Left ventricle myocardium inferior (tissue), 1 donor: ENCODE data around the gene MAPK10. TPM values are rescaled to one million over a fixed set of nuclear protein-coding genes. Genes with fewer than 3 reads are reported as not detected.

Experiments used
- DNase-seq: peaks from one replicate; pipeline ENCODE4 v3.0.0-alpha.2; 2020
- H3K27ac ChIP-seq: fragments of 200-600 bp; replicated peaks from 2 replicates; pipeline ENCODE4 v1.8.0; 2021
- H3K27me3 ChIP-seq: fragments of 200-600 bp; 2 replicates; pipeline ENCODE4 v1.8.0; 2021; ENCODE audit warnings: low read depth
- H3K36me3 ChIP-seq: fragments of 200-600 bp; 2 replicates; pipeline ENCODE4 v1.8.0; 2021
- H3K4me1 ChIP-seq: fragments of 200-600 bp; 2 replicates; pipeline ENCODE4 v1.8.0; 2021
- H3K4me3 ChIP-seq: fragments of 200-600 bp; 2 replicates; pipeline ENCODE4 v1.8.0; 2021; ENCODE audit warnings: mild to moderate bottlenecking, moderate library complexity
- H3K9me3 ChIP-seq: fragments of 200-600 bp; replicated peaks from 2 replicates; pipeline ENCODE4 v1.8.0; 2021
- intact Hi-C: fragments of 100-400 bp; cut with micrococcal nuclease; formaldehyde crosslinking; loops from one replicate; pipeline ENCODE4 v1.11.0; 2022
- total RNA-seq: library from RNA; stranded (reverse); fragmentation: NEBNext Ultra II Directional; extraction: Animal tissue kit (Norgen Biotek cat#: 25700); gene quantifications from one replicate; pipeline ENCODE4 v1.2.1, GENCODE V29; 2021
- TF ChIP-seq, protein P1 (sequence below): fragments of 200-600 bp; IDR thresholded peaks from 2 replicates; pipeline ENCODE4 v1.8.0; 2021; ENCODE audit warnings: antibody characterized with exemption, mild to moderate bottlenecking, borderline replicate concordance
- donor health status: DM: no; HTN: yes; CAD: no; lungs with severe emphysema.

The MAPK10 gene
- total RNA-seq, 1 donor from 2014 or later = 4.0 TPM

GRCh38 chr4:86098691-86099090 lies 261.2 kb downstream of the MAPK10 start:
- Histone ChIP-seq H3K9me3 (no peaks in the 10 kb centered on the region), H3K4me1 (no peaks in the 10 kb centered on the region), H3K27me3 (no peaks in the 10 kb centered on the region), H3K36me3 (no peaks in the 10 kb centered on the region), H3K4me3 (no peak overlapping the region), H3K27ac (no peak overlapping the region)
- no peak for DNase-seq
- TF ChIP-seq, protein P1, sequence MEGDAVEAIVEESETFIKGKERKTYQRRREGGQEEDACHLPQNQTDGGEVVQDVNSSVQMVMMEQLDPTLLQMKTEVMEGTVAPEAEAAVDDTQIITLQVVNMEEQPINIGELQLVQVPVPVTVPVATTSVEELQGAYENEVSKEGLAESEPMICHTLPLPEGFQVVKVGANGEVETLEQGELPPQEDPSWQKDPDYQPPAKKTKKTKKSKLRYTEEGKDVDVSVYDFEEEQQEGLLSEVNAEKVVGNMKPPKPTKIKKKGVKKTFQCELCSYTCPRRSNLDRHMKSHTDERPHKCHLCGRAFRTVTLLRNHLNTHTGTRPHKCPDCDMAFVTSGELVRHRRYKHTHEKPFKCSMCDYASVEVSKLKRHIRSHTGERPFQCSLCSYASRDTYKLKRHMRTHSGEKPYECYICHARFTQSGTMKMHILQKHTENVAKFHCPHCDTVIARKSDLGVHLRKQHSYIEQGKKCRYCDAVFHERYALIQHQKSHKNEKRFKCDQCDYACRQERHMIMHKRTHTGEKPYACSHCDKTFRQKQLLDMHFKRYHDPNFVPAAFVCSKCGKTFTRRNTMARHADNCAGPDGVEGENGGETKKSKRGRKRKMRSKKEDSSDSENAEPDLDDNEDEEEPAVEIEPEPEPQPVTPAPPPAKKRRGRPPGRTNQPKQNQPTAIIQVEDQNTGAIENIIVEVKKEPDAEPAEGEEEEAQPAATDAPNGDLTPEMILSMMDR = no peak
- intact Hi-C loops = no loop called here

DNA sequence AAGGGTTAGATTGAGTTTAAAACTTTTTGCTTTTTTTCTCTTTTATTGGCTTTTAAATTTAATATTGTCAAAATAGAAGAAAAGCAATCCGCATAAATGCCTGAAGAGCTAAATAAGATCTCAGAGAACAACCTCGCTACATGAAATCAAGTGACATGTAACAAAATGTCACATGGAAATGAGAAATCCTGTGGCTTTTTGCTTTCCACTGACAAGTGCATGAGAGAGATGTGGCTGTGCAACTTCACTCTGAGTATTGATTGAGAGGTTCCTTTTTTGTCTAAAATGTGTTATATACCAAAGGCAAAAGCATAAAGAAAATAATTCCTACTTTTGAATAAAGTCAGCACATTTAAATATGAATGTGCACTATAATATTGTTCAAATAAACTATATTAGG lies 263.5 kb downstream of the MAPK10 start:
- TF ChIP-seq, protein P1 = no peak
- intact Hi-C loops = no loop called here
- no peaks in the 10 kb centered on the region for H3K9me3 ChIP-seq
- no peaks in the 10 kb centered on the region for H3K4me1 ChIP-seq
- no peaks in the 10 kb centered on the region for H3K27me3 ChIP-seq
- no peak overlapping the region for H3K4me3 ChIP-seq
- no peaks in the 10 kb centered on the region for H3K36me3 ChIP-seq
- no peak overlapping the region for H3K27ac ChIP-seq
- DNase-seq = no peak

DNA sequence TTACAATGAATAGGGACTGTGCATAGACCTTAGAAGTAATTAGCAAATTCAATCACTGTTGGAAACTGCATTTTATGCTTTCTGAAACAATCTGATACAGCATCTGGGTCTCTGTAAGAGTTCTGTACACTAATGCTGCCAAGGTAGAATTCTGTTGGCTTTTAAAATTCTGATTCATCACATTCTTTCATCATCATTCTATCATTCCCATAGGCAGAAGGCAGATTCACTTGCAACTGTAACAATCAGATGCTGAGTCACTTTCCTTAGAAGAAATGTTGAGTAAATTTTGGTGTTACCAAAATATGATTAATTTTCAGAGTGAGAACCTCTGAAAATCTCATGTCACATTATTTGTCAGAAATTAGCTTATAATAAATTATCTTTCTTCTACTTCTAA lies 267.2 kb downstream of the MAPK10 start:
- intact Hi-C loops = no loop called here
- TF ChIP-seq, protein P1 = no peak
- Histone ChIP-seq H3K9me3 (no peaks in the 10 kb centered on the region), H3K4me1 (no peaks in the 10 kb centered on the region), H3K27me3 (no peaks in the 10 kb centered on the region), H3K4me3 (no peak overlapping the region), H3K27ac (no peak overlapping the region), H3K36me3 (no peaks in the 10 kb centered on the region)
- no peak for DNase-seq

DNA sequence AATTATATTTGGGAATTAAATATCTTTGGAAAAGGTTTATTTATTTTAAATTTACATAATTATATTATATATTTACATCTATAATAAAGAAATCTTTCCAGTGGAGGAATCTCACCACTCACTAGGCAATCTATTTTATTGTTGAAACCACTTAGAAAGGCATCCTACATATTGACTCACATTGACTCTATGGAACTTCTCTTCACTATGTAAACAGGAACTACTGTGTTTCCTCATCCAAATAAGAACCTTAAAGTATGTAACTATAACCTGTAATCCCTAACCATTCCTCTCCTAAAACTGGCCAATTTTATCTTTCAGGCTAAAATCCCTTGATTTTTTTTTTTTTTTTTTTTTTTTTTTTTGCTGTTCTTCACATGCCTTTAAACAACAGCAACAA lies 268.7 kb downstream of the MAPK10 start:
- no peak for DNase-seq
- TF ChIP-seq, protein P1 = no peak
- Histone ChIP-seq H3K4me1 (no peaks in the 10 kb centered on the region), H3K36me3 (no peaks in the 10 kb centered on the region), H3K4me3 (no peak overlapping the region), H3K9me3 (no peaks in the 10 kb centered on the region), H3K27me3 (no peaks in the 10 kb centered on the region), H3K27ac (no peak overlapping the region)
- intact Hi-C loops = no loop called here

- H3K9me3 ChIP-seq = no peaks in the 10 kb centered on the region
- H3K27me3 ChIP-seq = no peaks in the 10 kb centered on the region
- H3K4me1 ChIP-seq = no peaks in the 10 kb centered on the region
- TF ChIP-seq, protein P1 = no peak
- DNase-seq = no peak
- H3K36me3 ChIP-seq = no peaks in the 10 kb centered on the region
- H3K27ac ChIP-seq = no peak overlapping the region
- H3K4me3 ChIP-seq = no peak overlapping the region
- intact Hi-C loops = no loop called here
These were observed 270.0 kb downstream of the MAPK10 start for GRCh38 chr4:86089781-86090323.
